Measurements from ENCODE around the gene XRCC1. TPM values are rescaled to one million over a fixed set of nuclear protein-coding genes. Genes with fewer than 3 reads are reported as not detected.
"Not testable (repeated sequence)": the region's sequence is repeated elsewhere in the genome, so short reads cannot be mapped to it uniquely, and the experiment has no call there.

XRCC1 gene
- total RNA-seq, 1 donor from 2014 or later: 6.4 TPM

DNA sequence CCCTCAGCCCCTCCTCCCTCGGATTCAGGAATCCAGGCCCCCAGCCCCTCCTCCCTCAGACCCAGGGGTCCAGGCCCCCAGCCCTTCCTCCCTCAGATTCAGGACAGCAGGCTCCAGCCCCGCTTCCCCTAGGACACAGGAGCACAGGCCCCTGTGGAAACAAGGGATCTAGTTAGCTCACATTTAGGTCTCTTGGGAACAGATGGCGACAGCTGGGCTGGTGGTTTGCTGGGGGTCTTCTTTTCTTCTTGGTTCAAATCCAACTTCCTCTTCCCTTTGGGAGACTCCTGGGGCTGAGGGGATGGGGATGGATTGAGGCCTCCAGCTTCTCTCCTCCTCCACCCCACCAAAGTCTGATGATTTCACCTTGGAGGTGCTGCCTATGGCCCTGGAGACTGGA, 22.7 kb downstream of the XRCC1 start:
- H3K27ac ChIP-seq: no peak overlapping the region
- peaks cover 41 to 74% of the 10 kb centered on the region in 2 donors for H3K36me3 ChIP-seq
- TF ChIP-seq, protein P1, sequence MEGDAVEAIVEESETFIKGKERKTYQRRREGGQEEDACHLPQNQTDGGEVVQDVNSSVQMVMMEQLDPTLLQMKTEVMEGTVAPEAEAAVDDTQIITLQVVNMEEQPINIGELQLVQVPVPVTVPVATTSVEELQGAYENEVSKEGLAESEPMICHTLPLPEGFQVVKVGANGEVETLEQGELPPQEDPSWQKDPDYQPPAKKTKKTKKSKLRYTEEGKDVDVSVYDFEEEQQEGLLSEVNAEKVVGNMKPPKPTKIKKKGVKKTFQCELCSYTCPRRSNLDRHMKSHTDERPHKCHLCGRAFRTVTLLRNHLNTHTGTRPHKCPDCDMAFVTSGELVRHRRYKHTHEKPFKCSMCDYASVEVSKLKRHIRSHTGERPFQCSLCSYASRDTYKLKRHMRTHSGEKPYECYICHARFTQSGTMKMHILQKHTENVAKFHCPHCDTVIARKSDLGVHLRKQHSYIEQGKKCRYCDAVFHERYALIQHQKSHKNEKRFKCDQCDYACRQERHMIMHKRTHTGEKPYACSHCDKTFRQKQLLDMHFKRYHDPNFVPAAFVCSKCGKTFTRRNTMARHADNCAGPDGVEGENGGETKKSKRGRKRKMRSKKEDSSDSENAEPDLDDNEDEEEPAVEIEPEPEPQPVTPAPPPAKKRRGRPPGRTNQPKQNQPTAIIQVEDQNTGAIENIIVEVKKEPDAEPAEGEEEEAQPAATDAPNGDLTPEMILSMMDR (IDR thresholded peaks at IDR 0.05): no peak
- H3K27me3 ChIP-seq: no peaks in the 10 kb centered on the region
- DNase-seq (ENCODE audit: low spot score in 2 of 2): no peak
- H3K4me1 ChIP-seq: no peaks in the 10 kb centered on the region
- H3K4me3 ChIP-seq: no peak overlapping the region
- intact Hi-C loops (cut with DNase I): no loop called here
- H3K9me3 ChIP-seq: no peaks in the 10 kb centered on the region

DNA sequence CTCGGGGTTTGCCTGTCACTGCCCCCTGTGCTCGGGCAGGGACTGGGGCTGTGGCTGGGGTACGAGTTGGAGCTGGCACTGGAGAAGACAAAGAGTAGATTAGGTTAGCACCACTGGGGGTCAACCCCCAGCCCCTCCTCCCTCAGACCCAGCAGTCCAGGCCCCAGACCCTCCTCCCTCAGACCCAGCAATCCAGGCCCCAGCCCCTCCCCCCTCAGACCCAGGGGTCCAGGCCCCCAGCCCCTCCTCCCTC, 23.2 kb downstream of the XRCC1 start:
- intact Hi-C loops (cut with DNase I): no loop called here
- TF ChIP-seq, protein P1 (IDR thresholded peaks at IDR 0.05): no peak
- H3K4me3 ChIP-seq: no peak overlapping the region
- no peaks in the 10 kb centered on the region for H3K27me3 ChIP-seq
- no peak overlapping the region for H3K27ac ChIP-seq
- no peaks in the 10 kb centered on the region for H3K9me3 ChIP-seq
- DNase-seq (ENCODE audit: low spot score in 2 of 2): no peak
- H3K4me1 ChIP-seq: no peaks in the 10 kb centered on the region
- peaks cover 41 to 69% of the 10 kb centered on the region in 2 donors for H3K36me3 ChIP-seq

DNA sequence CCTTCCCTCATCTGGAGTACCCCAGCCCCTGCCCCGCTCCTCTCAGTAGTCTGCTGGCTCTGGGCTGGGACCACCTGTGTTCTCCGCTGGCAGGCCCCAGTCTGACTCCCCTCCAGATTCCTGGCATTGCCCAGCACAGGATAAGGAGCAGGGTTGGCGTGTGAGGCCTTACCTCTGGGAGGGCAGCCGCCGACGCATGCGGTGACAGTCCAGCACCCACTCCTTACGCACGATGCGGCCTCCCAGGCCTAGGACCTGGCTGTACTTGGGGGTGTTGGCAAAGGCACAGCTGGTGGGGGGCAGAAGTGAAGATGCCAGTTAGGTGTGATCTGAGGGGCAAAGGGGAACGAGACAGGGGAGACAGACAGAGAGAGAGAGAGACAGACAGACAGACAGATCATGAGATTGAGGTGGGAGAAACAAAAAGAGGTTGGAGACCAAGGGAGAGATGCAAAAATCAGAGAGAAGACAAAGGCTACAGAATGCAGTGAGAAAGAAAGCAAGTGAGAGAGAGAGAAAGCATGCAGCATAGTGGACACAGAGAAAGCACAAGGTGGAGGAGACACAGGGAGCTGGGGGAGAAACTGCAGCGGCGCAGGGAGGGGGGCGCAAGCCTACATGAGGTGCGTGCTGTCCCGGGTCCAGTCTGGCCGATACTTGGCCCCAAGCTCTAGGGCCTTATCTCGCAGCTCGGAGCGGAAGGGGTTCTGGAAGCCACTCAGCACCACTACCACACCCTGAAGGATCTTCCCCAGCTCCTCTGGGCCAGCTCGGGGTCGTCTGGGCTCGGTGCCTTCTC, 23.7 kb downstream of the XRCC1 start:
- TF ChIP-seq, protein P1 (IDR thresholded peaks at IDR 0.05): no peak
- H3K27ac ChIP-seq: no peak overlapping the region
- no peaks in the 10 kb centered on the region for H3K4me1 ChIP-seq
- intact Hi-C loops (cut with DNase I): no loop called here
- H3K36me3 ChIP-seq: peaks cover 44 to 69% of the 10 kb centered on the region in 2 donors
- no peaks in the 10 kb centered on the region for H3K27me3 ChIP-seq
- H3K4me3 ChIP-seq: no peak overlapping the region
- no peaks in the 10 kb centered on the region for H3K9me3 ChIP-seq
- no peak for DNase-seq (ENCODE audit: low spot score in 2 of 2)

DNA sequence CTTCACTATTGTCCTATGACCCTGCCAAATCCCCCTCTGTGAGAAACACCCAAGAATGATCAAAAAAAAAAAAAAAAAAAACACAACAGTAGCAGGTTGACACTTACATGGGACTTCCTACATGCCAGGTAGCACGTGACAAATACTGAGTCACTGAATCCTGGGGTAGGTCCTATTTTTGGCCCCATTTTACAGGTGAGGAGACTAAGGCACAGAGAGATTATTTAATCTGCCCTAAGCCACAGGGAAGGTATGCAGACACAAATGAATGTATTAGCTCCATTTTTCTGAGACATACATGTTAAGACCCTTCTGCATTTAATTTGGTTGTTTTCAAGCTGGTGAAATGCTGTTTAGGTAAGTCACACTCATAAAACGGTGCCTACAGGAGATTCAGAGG, 26.6 kb downstream of the XRCC1 start:
- Histone ChIP-seq H3K27ac (no peak overlapping the region), H3K36me3 (peaks cover 60 to 70% of the 10 kb centered on the region in 2 donors), H3K4me3 (no peak overlapping the region), H3K4me1 (no peaks in the 10 kb centered on the region), H3K27me3 (no peaks in the 10 kb centered on the region), H3K9me3 (no peaks in the 10 kb centered on the region)
- no peak for DNase-seq (ENCODE audit: low spot score in 2 of 2)
- TF ChIP-seq, protein P1 (IDR thresholded peaks at IDR 0.05): no peak
- intact Hi-C loops (cut with DNase I): no loop called here

DNA sequence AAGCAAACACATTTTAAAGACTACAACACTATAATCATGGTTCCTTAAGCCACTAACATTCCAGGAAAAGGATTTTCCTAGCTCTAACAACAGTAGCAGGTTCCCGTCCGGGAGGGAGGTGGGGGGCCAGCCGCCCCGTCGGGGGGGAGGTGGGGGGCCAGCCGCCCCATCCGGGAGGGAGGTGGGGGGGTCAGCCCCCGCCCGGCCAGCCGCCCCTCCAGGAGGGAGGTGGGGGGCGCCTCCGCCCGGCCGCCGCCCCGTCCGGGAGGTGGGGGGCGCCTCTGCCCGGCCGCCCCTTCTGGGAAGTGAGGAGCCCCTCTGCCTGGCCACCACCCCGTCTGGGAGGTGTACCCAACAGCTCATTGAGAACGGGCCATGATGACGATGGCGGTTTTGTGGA, 27.4 kb downstream of the XRCC1 start:
- H3K36me3 ChIP-seq: peaks cover 64 to 72% of the 10 kb centered on the region in 2 donors
- H3K27ac ChIP-seq; H3K27me3 ChIP-seq; DNase-seq (ENCODE audit: low spot score in 2 of 2); H3K4me3 ChIP-seq; H3K4me1 ChIP-seq; intact Hi-C loops (cut with DNase I); H3K9me3 ChIP-seq: not testable (repeated sequence)

DNA sequence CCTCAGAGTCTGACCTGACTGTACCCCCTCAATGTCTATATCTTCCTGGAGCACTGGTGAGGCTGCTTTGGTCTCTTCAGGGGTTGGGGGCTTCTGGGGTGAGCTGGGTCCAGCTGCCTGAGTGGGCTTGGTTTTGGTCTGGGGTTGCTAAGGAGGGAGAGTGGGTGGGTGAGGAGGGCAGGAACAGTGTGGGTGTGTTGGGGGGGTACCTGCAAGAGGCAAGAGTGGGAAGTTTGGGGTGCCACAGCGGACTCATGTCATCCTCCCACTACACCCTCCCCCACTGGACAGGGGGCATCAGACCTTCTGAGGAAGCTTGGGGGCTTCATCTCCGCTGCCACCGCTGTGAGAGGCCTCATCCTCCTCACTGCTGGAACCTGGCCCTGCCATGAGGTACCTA, 28.7 kb downstream of the XRCC1 start:
- Histone ChIP-seq H3K4me3 (no peak overlapping the region), H3K27ac (no peak overlapping the region), H3K36me3 (peaks cover 64 to 68% of the 10 kb centered on the region in 2 donors), H3K9me3 (no peaks in the 10 kb centered on the region), H3K4me1 (no peaks in the 10 kb centered on the region), H3K27me3 (no peaks in the 10 kb centered on the region)
- TF ChIP-seq, protein P1 (IDR thresholded peaks at IDR 0.05): no peak
- intact Hi-C loops (cut with DNase I): no loop called here
- DNase-seq (ENCODE audit: low spot score in 2 of 2): no peak

All from ascending aorta (tissue), 2 donors.